Testis (tissue), 2 donors: ENCODE measurements around the gene TEX2.

Source experiments
- POLR2A ChIP-seq: fragments of 450-650 bp; IDR thresholded peaks from one replicate; pipeline ENCODE4 v1.6.1; 2017; ENCODE audit warnings: antibody characterized with exemption, mild to moderate bottlenecking, moderate library complexity
- TF ChIP-seq, protein P1 (sequence below), 3 experiments: fragments of 450-650 bp in 2 of 3; fragments of 200-600 bp in 1 of 3; sonication (generic) in 1 of 3; IDR thresholded peaks; one replicate each; pipeline ENCODE4 v1.5.1; 2016 to 2019; ENCODE audit warnings: antibody characterized with exemption in 3 of 3, mild to moderate bottlenecking in 2 of 3, moderate library complexity in 1 of 3

GRCh38 chr17:64150237-64151015, 112.6 kb downstream of the TEX2 start:
- TF ChIP-seq, protein P1, sequence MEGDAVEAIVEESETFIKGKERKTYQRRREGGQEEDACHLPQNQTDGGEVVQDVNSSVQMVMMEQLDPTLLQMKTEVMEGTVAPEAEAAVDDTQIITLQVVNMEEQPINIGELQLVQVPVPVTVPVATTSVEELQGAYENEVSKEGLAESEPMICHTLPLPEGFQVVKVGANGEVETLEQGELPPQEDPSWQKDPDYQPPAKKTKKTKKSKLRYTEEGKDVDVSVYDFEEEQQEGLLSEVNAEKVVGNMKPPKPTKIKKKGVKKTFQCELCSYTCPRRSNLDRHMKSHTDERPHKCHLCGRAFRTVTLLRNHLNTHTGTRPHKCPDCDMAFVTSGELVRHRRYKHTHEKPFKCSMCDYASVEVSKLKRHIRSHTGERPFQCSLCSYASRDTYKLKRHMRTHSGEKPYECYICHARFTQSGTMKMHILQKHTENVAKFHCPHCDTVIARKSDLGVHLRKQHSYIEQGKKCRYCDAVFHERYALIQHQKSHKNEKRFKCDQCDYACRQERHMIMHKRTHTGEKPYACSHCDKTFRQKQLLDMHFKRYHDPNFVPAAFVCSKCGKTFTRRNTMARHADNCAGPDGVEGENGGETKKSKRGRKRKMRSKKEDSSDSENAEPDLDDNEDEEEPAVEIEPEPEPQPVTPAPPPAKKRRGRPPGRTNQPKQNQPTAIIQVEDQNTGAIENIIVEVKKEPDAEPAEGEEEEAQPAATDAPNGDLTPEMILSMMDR (IDR thresholded peaks at IDR 0.05), result no peak
- TF ChIP-seq POLR2A, result no peak
